LHCN-M2 (cell line): ENCODE data around the gene ESPNL. TPM values are rescaled to one million over a fixed set of nuclear protein-coding genes. Genes with fewer than 3 reads are reported as not detected.
A peak's percentile ranks its signal among the peaks of the same experiment; 100 is the strongest.

Experiments used
- DNase-seq: peaks from one replicate; pipeline ENCODE4 v3.0.0-alpha.2; 2012; ENCODE audit warnings: low read depth
- total RNA-seq: library from RNA; depleted of rRNA; stranded (reverse); fragments of >200 nt; gene quantifications from 2 replicates; pipeline ENCODE4 v1.2.3, GENCODE V29; 2014

ESPNL gene
- total RNA-seq, 1 experiment from 2014 or later: 14.2 TPM

- DNase-seq: no peak
Observed at GRCh38 chr2:238140040-238140439, 39.9 kb downstream of the ESPNL start.

GRCh38 chr2:238140721-238141540, 40.8 kb downstream of the ESPNL start:
- DNase-seq: no peak

- DNase-seq: peak; percentile 84
Observed at GRCh38 chr2:238141541-238142318, 41.6 kb downstream of the ESPNL start.

- no peak for DNase-seq
Observed at GRCh38 chr2:238142382-238143205, 42.5 kb downstream of the ESPNL start.

GRCh38 chr2:238143239-238143951, 43.3 kb downstream of the ESPNL start:
- peak; percentile 98 for DNase-seq

- no peak for DNase-seq
Observed at GRCh38 chr2:238144262-238144661, 44.1 kb downstream of the ESPNL start.

GRCh38 chr2:238145046-238145445, 44.9 kb downstream of the ESPNL start:
- no peak for DNase-seq

- no peak for DNase-seq
Observed at GRCh38 chr2:238145851-238146250, 45.7 kb downstream of the ESPNL start.

GRCh38 chr2:238146884-238147544, 46.9 kb downstream of the ESPNL start:
- DNase-seq: no peak

- DNase-seq: no peak
Observed at GRCh38 chr2:238148981-238149380, 48.8 kb downstream of the ESPNL start.

GRCh38 chr2:238149841-238150572, 49.9 kb downstream of the ESPNL start:
- peak; percentile 53 for DNase-seq

GRCh38 chr2:238150686-238151085, 50.5 kb downstream of the ESPNL start:
- no peak for DNase-seq

- DNase-seq: no peak
Observed at GRCh38 chr2:238151205-238151604, 51.1 kb downstream of the ESPNL start.

- no peak for DNase-seq
Observed at GRCh38 chr2:238151628-238152235, 51.6 kb downstream of the ESPNL start.

- DNase-seq: no peak
Observed at GRCh38 chr2:238152771-238153688, 52.9 kb downstream of the ESPNL start.

GRCh38 chr2:238154570-238154969, 54.4 kb downstream of the ESPNL start:
- DNase-seq: no peak

- peak; percentile 69 for DNase-seq
Observed at GRCh38 chr2:238155051-238155760, 55.1 kb downstream of the ESPNL start.
